Smooth muscle cell of the brain vasculature (primary cell): ENCODE results near the gene EXD2.
"Not testable (repeated sequence)": the region's sequence is repeated elsewhere in the genome, so short reads cannot be mapped to it uniquely, and the experiment has no call there.

Experiments
- DNase-seq: peaks from one replicate; pipeline ENCODE4 v3.0.0-alpha.2; 2012; ENCODE audit warnings: low read depth, low spot score

The EXD2 gene

DNA sequence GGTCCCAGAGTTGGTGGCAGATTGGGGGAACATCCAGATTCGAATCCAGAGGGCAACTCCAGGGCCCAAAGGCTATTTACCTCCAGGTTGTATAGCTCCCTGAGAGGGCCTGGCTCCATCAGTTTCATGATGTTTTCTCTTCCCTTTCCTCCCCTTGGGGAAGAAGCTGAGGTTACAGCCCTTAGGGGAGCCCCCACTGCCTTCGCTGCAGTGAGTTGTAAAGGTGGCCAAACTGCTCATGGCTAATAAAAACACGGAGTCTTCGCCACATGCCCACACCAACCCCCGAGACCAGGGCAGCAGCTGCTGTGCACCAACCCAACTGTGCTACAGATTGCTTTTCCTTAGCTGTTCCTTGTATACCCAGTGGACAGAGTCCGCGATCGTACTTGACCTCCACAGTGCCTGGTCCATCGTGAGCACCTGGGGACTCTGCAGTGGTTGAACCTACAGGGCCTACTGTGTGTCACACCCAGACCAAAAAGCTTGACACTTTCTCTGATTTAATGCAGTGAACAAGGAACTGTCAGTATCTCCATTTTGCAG lies 89.5 kb downstream of the EXD2 start:
- DNase-seq = no peak

DNA sequence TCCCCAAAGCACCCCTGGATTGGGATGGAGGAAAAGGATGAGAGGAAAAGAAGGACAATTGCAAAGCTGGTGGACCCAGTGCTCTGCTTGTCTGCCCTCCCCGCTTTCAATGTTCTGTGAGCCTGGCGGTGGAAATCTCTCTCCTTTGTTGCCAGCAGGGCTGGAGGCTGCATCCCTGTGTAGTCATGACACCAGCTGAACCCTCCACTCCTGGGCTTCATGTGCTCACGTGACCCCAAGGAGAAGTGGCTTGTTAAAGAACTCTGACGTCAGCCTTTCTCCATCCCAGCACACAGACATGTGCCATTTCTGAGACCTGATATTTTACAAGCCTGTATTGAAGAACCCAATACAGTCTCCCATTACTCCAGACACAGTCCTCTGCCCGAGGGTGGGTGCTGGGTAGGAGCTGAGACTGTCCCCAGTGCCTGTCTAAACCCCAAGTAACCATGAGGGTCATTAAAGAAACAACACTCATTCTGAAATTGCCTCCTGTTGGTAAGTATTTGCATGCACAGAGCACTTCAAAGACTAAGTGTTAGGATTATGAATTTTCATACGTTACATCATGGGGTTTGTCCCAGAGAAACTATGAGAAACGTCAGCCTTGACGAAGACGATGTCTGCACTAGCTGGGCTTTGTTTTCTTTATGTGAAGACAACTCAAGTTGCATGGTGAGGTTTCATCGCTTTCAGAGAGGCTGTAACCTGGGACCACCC lies 90.3 kb downstream of the EXD2 start:
- no peak for DNase-seq

DNA sequence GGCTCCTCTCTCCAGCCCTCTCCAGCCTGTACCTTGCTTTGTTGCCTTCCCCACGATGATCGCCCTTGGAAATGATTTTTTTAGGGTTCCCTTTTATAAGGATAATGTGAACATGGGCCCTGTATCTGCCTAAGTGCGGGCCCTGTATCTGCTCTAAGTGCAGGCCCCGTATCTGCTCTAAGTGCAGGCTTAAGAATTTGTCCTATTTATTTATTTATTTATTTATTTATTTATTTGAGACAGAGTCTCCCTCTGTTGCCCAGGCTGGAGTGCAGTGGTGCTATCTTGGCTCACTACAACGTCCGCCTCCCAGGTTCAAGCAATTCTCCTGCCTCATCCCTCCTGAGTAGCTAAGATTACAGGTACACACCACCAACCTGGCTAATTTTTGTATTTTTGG lies 91.2 kb downstream of the EXD2 start:
- no peak for DNase-seq

DNA sequence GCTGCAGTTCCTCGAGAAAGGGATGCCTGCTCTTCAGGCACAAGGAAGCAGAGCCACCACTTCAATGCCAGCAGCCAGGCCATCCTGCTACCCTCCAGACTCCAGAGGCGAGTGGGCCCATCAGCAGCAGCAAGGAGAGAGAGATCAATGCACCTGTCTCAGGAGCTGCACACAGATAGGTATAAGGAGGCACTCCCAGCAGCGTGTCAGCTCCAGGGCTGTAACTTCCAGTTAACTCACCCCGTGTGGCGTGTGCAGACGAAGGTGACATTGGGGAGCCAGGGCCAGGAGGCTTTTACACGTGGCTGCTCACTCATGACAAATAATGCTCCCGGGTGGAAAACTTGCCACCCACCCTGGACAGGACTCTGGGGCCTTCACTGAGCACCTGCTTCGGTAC lies 92.9 kb downstream of the EXD2 start:
- DNase-seq = no peak

DNA sequence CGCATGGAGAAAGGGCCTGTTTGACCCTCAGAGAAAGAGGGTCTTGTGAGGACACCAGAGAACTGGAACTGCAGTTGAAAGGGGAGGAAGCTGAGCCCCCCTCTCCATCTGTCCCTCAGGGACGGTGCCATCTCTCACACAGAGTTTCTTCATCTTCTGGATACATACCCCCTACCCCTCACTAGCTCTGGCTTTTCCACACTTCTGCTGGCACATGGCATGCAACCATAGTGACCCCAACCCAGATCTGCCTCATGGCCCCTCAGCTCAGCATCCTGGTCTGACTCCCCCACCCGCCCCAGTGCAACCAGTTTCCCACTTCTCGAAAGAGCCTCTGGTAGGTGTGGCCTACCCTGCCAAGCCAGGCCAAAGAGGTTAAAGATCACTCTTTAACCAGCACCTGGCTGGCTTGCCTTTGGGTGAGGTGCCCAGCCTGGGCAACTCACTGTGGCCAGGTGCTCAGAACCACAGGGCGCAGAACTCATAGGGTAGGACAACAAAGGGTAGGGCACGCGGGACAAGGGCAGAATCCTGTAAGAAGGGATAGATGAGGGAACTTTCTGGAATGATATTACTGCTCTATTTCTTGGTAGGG lies 94.5 kb downstream of the EXD2 start:
- no peak for DNase-seq

DNA sequence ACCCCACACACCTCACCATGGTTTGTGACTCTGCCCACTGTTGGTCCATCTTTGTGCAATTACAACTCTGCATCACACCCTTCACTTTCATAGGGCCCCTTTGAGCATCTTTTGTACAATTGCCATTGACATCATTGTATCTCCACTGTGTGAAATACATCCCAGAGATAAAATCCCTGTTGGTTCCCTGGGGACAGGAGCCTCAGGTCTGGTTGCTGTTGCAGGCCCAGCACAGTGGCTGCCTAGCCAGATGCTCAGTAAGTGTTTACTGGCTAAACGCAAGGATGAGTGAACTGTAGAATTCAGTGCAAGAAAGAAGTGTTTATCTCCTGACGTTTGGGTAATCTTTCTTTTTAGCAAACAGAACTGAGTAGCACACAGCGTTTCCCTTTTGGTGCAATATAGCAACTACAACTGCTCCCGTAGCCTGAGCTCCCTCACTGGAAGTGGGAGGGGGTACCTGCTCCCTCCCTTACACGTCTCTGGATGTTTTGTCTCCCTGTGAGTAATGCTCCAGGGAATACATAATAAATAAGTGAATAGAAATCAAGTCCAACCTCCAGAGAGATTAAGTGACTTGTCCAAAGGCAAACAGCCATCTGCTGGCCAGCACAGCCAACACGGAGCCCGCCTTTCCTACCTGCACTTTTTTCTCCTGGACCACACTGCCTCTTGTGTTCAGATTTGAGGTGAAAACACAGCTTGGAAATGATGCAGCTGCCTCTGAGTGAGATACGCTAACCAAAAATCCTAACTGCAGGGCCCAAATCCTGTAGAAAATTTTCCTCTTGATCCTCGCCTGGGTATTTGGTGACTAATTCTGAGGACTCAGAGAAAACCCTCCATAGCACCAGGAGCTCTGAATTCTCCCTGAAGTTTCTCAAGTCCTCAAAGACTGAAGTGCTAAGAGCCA lies 96.1 kb downstream of the EXD2 start:
- no peak for DNase-seq

DNA sequence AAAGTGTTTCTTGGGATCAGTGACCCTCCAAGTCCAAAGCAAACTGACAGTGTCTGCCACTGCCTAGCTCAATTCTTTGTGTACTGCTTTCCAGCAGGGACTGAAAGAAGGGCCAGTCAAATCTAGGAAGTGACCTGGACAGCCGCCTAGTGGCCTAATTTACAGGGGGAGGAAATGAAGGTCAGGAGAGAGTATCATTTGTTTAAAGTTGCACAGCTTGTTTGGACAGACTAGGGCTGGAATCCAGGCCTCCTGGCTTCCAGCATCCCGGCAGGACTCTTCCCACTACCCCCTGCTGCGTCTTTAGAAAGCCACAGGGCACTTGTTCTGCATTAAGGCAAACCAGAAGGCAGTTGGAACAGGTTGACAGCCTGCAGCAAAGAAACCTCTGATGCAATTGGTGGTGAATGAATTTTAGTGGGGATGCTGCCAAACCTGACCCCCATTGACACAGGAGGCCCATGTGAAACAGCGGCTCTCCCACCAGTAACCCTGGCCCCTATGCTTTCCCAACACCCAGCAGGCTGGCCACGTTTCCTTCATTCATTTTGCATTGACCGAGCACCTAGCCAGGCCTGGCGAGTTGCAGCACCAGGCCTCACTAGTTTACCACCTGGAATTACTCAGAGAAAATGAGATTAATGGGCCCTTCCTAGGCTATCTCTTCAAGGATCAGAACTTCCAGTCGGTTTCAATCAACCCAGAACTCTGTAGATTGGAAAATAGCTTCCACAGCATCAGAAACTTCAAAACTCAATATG lies 96.9 kb downstream of the EXD2 start:
- DNase-seq = peak; percentile 62

DNA sequence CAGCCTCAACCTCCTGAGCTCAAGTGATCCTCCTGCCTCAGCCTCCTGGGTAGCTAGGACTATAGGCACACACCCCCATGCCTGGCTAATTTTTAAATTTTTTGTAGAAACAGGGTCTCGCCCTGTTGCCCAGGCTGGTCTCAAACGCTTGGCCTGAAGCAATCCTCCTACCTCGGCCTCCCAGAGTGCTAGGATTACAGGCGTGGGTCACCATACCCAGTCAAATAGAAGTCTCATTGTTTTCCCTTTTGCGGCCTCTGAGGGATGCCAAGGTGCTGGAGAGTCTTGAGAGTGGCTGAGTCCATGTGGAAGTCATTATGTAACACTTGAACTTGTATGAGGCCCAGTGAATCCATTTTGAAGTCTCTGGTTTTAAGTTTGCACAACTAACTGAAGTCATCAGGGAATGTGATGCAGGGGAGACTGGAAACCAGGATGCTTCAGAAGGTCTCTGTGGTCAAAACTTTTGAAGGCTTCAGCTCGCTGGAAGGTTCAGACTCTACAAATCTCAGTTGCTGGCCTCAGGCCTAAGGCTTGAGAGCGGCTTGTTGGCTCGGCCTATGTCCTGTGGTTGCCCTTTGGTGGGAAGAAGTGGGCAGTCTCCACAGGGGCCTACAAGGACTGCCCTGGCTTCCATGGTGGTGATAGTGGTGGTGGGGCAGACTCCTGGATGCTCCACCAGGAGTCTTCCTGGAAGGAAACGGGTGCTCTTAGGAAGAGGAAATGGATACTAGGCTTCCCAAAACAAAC lies 97.8 kb downstream of the EXD2 start:
- no peak for DNase-seq

DNA sequence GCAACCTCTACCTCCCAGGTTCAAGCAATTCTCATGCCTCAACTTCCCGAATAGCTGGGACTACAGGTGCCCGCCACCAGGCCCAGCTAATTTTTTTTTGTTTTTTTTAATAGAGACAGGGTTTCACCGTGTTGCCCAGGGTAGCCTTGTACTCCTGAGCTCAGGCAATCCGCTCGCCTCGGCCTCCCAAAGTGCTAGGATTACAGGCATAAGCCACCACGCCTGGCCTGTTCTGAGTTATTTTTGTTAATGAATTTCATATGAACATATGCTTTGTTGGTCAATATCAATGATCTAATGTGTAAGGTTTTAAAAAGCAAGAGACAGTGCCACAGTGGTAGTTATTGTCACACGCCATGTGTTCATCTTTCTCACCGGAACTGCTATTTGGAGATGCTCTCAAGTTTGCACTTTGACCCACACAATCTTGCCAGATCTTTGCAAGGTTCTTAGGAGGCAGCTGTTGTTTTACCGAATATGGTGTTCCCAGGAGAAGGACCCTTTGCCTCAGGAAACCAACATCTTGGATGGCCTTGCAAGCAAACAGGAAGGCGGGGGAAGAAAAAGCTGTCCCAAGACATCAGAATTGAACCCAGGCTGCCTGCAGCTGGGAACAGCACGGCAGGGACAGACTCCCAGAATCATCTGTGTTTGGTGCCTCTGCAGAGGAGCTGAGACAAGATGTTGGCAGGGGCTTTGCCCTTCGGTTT lies 98.7 kb downstream of the EXD2 start:
- DNase-seq = no peak

DNA sequence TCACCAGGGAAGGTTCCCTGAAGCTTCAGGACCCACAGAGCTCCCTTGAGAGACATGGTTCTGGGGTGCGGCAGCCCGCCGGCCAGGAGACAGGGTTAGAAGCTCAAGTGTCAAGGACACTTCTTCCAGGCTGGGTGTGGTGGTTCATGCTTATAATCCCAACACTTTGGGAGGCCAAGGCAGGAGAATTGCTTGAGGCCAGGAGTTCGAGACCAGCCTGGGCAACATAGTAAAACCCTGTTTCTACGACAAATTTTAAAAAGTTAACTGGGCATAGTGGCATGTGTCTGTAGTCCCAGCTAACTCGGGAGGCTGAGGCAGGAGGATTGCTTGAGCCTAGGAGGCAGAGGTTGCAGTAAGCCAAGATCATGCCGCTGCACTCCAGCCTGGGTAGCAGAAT lies 99.6 kb downstream of the EXD2 start:
- DNase-seq = not testable (repeated sequence)

DNA sequence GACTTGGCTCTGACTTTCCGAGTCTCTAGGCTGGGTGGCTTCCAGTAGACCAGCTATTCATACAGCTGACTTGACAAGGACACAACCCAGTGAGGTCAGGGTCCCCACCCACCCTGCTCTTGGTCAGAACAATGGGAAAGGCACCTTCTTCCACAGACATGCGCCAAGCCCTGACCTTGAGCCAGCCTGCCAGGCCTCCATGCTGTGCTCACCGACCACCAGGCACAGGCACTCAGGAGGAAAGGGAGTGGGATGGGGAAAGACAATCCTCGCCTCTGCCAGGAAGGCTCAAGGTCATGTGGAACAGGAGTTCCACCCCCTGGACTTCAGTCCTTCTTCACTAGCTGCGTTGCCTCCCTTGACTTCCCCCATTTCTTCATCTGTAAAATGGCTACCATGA lies 100.1 kb downstream of the EXD2 start:
- DNase-seq = no peak

DNA sequence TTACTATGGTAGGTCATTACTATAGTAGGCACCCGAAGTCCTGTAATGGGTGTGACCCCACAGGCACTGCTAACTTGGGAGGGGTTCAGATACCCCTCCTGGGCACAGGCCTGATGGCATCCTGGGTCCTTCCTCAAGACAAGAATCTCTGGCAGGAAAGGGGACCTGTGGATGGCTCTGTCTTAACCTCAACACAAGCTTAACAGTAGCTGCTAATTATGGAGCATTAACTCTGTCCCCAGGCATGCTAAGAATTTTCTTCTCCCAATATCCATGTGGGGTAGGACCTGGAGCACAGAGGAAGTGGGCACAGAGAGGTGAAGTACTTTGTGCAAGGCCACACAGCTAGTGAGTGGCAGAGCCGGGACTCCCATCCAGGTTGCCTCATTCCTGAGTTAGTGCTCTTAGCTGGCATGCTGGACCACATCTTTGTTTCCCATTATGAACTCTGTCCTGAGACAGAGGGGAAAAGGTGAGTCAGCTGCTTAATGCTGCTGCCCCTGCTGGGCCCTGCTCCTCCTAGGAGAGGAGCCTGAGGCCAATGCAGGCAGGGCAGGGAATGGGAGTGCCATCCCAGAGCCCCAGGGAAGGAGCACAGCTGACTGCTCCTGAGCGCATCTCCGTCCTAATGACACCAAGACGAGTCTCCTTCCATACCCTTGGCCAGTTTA lies 100.7 kb downstream of the EXD2 start:
- no peak for DNase-seq
